Right cardiac atrium (tissue), 5 donors: ENCODE measurements around the gene PC. TPM values are rescaled to one million over a fixed set of nuclear protein-coding genes. Genes with fewer than 3 reads are reported as not detected.
A peak's percentile ranks its signal among the peaks of the same experiment; 100 is the strongest.

ENCODE experiments used
- ATAC-seq, 2 donors: fragments of 200-7000 bp; cut with Tn5 transposase; one replicate each; pipeline versions ENCODE4 v1.8.0 to v1.9.1; 2020; ENCODE audit warnings: moderate library complexity in 2 of 2, mild to moderate bottlenecking in 1 of 2
- DNase-seq, 3 donors: peaks; one replicate each; pipeline ENCODE4 v3.0.0-alpha.2; 2020
- H3K27ac ChIP-seq: one replicate; pipeline ENCODE4 v1.5.1; 2013; ENCODE audit warnings: mild to moderate bottlenecking, low read length, control low read depth, moderate library complexity
- H3K27me3 ChIP-seq: one replicate; pipeline ENCODE4 v1.6.1; 2013; ENCODE audit not compliant: control insufficient read depth, insufficient read depth
- H3K4me1 ChIP-seq: one replicate; pipeline ENCODE4 v1.6.1; 2013; ENCODE audit warnings: low read length; ENCODE audit not compliant: control insufficient read depth, insufficient read depth
- H3K4me3 ChIP-seq: one replicate; pipeline ENCODE4 v1.5.1; 2013; ENCODE audit warnings: low read length, control low read depth
- H3K9me3 ChIP-seq: one replicate; pipeline ENCODE4 v1.6.1; 2013; ENCODE audit warnings: low read length; ENCODE audit not compliant: control insufficient read depth
- WGBS: extraction: QIAGEN DNeasy Blood & Tissue Kit; methylation state at CpG from one replicate; pipeline ENCODE4 v1.1.7; 2013; 5-methylcytosine and 5-hydroxymethylcytosine counted together
- intact Hi-C, 4 donors: fragments of 100-400 bp; cut with DNase I; formaldehyde crosslinking; loops; one replicate each; pipeline versions ENCODE4 v1.11.0 to v1.14.0; 2022 to 2023
- polyA plus RNA-seq: library from polyadenylated mRNA; stranded (reverse); fragments of 200-250 nt; gene quantifications from one replicate; pipeline ENCODE4 v1.2.3, GENCODE V29; 2013
- total RNA-seq, 4 donors: library from RNA; stranded (reverse); fragmentation: NEBNext Ultra II Directional; extraction: Animal tissue kit (Norgen Biotek cat#: 25700); gene quantifications; one replicate each; pipeline ENCODE4 v1.2.1, GENCODE V29; 2021
- donor health status: healthy with polysubstance abuse.
- donor health status: DM: no; HTN: yes; CAD: no.
- donor health status: DM: no; HTN: no; CAD: no.
- donor health status: DM: no; HTN: yes; CAD: no; lungs with severe emphysema.
- donor health status: DM: yes; HTN: yes; CAD: no.

Gene PC
- total and polyA plus RNA-seq, 5 donors: 7.2 to 22.6 (median 9.6) TPM

DNA sequence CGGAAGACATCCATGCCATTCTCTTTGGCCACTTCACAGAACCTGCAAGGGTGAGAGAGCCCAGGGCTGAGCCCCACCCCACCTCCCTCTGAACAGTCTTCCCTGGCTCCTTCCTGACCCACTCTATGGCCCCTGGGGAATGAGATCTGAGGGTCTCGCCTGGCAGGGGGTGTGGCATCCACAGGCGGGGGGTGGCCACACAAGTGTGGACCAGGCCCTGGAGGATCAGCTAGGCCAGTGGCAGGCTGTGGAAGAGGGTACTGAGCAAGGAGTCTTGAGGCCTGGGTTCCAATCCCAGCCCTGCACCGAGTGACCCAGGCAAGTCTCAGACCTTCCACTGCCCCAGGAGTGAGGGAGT is 107.0 kb downstream of the PC start:
- Histone ChIP-seq H3K27me3 (no peaks in the 10 kb centered on the region), H3K4me3 (no peak overlapping the region), H3K4me1 (peaks cover 3% of the 10 kb centered on the region), H3K27ac (no peak overlapping the region), H3K9me3 (no peaks in the 10 kb centered on the region)
- ATAC-seq (no peak), DNase-seq (peak in 1 of 3 donors; percentile 25)
- intact Hi-C loops: no loop called here
- WGBS: 79% methylated on average over 4 of the region's 4 CpGs

DNA sequence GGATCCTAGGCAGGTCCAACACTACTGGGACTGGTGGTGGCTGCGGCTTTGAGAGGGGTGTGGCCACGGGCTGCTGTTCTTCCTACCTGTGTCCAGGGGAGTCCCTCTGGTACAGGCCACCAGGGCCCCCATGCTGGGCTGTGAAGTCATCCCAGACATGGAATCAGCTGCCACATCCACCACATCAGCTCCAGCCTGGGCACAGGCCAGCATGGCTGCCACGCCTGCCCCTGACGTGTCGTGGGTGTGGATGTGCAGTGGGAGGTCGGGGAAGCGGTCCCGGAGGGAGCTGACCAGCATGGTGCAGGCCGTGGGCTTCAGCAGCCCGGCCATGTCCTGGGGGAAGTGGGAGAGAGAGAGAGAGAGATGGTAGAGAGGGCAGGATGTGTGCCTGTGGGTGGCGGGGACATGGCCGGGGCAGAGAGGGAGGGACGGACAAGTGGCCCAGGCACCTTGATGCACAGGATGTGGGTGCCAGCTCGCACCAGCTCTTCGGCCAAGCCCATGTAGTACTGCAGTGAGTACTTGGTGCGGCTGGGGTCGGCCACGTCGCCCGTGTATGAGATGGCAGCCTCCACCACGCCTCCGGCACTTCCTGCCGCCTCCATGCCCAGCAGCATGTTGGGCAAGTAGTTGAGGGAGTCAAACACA is 107.5 kb downstream of the PC start:
- intact Hi-C loops: no loop called here
- peak in 2 of 3 donors; percentile 47 to 63 for DNase-seq
- WGBS: 93% methylated on average over 23 of the region's 23 CpGs
- H3K4me1 ChIP-seq: peaks cover 2% of the 10 kb centered on the region
- no peak overlapping the region for H3K4me3 ChIP-seq
- no peaks in the 10 kb centered on the region for H3K9me3 ChIP-seq
- ATAC-seq: no peak
- H3K27me3 ChIP-seq: no peaks in the 10 kb centered on the region
- no peak overlapping the region for H3K27ac ChIP-seq

DNA sequence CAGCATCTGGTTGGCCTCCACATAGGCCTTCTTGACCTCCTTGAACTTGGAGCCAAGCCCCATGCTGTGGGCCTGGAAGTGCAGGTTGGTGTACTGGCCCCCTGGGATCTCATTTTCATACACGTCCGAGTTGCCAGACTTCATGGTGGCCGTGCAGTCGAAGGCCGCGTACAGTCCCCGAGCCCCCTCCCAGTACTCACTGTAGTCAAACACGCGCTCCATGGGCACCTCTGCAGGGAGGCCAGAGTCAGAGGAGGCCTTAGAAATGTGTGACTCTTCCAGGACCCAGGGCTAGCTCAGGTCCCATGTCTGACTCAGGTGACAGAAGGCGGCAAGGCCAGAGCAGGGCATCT is 108.0 kb downstream of the PC start:
- no peaks in the 10 kb centered on the region for H3K4me1 ChIP-seq
- no peak overlapping the region for H3K4me3 ChIP-seq
- H3K27me3 ChIP-seq: no peaks in the 10 kb centered on the region
- no peak for ATAC-seq
- intact Hi-C loops: no loop called here
- WGBS: 85% methylated on average over 10 of the region's 10 CpGs
- H3K27ac ChIP-seq: no peak overlapping the region
- H3K9me3 ChIP-seq: no peaks in the 10 kb centered on the region
- peak in 1 of 3 donors; percentile 37 for DNase-seq

DNA sequence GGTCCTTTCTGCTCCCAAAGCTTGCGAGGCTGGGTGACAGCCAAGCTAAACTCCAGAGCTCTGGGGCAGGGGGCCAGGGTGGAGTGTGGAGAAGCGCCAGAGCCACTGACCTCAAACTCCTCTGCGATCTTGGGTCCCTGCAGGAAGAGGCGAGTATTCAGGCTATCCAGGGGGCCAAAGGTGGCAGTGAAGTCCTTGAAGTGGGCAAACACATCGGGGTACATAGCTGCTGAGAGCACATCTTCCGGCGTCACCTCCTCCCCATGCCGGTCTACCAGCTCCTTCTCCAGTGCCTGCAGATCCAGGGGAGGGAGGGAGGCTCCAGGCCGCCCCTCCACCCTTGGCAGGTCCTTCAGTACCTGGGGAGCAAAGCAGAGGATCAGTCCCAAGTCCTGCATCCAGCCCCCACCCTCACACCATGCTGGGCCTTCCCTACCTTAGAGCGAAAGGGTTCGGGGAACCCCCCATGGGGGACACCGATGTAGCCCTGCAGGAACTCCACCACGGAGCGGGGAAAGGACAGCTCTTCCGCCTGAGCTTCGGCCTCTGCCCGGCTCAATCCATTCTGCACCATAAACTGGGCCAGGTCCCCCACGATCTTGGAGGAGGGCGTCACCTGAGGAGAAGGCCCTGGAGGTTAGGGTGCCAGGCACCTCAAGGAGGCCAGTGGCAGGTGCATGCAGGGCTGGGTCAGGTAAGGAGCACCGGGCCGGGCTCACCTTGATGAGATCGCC is 108.5 kb downstream of the PC start:
- Histone ChIP-seq H3K27ac (no peak overlapping the region), H3K9me3 (no peaks in the 10 kb centered on the region), H3K27me3 (no peaks in the 10 kb centered on the region), H3K4me3 (no peak overlapping the region), H3K4me1 (no peaks in the 10 kb centered on the region)
- WGBS: 90% methylated on average over 22 of the region's 22 CpGs
- peak in 1 of 3 donors; percentile 42 for DNase-seq
- intact Hi-C loops: no loop called here
- no peak for ATAC-seq

DNA sequence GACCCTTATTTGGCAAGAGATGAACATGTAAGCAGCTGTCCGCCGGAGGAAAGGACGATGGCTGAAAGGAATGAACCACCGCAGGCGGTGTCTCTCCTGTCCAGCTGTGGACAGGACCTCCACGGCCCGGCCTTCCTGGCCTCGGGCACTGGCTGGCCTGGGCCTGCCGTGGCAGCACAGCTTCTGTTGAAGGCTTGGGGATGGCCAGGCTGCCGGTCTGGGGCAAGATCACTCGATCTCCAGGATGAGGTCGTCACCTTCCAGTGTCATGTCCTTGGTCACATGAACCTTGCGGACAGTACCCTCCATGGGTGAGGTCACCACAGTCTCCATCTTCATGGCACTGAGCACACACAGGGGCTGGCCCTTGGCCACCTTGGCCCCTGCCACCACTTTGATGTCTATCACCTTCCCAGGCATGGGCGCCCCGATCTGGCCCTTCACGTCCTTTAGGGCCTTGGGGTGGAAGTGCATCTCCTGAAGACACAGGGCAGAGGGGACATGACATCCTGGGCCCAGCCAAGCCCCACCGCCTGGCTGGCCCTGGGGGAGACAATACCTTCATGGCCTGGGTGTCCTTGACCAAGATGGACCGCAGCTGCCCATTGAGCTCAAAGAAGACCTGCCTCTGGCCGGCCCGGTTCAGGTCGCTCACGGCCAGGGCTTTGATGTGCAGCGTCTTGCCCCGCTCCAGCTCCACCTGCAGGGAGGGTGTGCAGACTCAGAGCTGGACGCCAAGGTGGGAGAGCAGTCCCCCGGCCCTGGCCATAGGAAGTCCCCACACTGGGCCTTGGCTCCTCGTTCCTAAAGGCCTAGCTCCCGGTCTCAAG is 109.3 kb downstream of the PC start:
- Histone ChIP-seq H3K9me3 (no peaks in the 10 kb centered on the region), H3K27me3 (no peaks in the 10 kb centered on the region), H3K27ac (no peak overlapping the region), H3K4me3 (no peak overlapping the region), H3K4me1 (peaks cover 3% of the 10 kb centered on the region)
- intact Hi-C loops: no loop called here
- WGBS: 84% methylated on average over 28 of the region's 28 CpGs
- peak in 2 of 3 donors; percentile 34 to 58 for DNase-seq
- no peak for ATAC-seq

DNA sequence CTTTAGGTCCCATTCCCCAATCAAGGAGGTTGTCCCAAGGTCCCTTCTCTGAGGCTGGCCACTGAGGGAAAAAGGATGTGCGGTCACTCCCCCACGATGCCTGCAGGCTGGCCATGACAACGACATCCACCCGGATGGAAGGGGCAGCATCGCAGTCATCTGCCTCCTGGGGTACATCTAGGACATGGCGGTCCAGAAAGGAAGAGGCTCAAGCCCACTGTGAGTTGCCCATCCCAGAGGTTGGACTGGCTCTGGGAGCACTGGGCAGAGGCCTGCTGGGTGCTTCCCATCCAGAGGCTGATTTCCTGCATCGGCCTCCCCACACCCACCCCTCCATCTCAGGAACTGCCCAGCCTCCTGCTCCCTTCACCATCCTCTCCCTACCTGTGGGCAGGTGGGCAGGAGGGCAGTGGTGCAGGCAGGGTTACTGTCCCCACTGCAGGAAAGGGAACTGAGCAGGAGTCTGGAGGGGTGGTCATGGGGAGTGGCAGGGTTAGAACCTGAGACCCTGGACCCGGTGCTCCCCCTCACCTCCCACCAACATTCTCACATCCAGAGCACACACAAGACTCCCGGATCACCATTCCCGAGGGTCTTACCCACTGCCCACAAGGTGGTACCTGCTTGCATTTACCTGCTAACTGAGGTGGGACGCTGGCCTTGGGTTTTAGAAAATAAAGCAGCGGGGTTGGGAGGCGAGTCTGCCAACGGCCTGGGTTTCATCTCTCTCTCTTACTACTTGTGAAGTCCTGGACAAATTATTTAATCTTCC is 110.5 kb downstream of the PC start:
- Histone ChIP-seq H3K27ac (no peak overlapping the region), H3K27me3 (no peaks in the 10 kb centered on the region), H3K4me3 (no peak overlapping the region), H3K9me3 (no peaks in the 10 kb centered on the region), H3K4me1 (peaks cover 3% of the 10 kb centered on the region)
- ATAC-seq: no peak
- peak in 1 of 3 donors; percentile 30 for DNase-seq
- intact Hi-C loops: no loop called here
- WGBS: 82% methylated on average over 14 of the region's 14 CpGs

DNA sequence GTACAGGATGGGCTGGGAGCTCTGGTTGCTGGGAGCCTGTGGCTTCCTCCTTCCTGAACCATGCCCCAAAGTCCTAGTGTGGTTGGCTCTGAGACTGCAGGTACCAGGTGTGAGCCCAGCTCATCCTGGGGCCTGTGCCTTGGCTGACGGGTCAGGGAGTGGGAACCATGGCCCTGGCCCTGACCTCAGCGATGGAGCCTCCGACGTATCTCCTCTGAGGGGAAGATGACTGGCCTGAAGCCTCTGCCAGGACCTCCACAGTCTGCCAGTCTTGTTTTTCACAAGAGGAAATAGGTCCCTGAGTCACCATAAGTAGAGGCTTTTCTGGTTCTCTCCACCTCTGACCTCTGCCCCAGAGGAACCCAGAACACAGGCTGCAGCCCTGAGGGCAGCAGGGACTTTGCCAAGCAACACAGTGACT is 111.5 kb downstream of the PC start:
- peaks cover 5% of the 10 kb centered on the region for H3K4me1 ChIP-seq
- DNase-seq (peak in 2 of 3 donors; percentile 17 to 49), ATAC-seq (no peak)
- intact Hi-C loops: no loop called here
- WGBS: 83% methylated on average over 4 of the region's 4 CpGs
- no peaks in the 10 kb centered on the region for H3K9me3 ChIP-seq
- no peak overlapping the region for H3K4me3 ChIP-seq
- H3K27ac ChIP-seq: no peak overlapping the region
- no peaks in the 10 kb centered on the region for H3K27me3 ChIP-seq

DNA sequence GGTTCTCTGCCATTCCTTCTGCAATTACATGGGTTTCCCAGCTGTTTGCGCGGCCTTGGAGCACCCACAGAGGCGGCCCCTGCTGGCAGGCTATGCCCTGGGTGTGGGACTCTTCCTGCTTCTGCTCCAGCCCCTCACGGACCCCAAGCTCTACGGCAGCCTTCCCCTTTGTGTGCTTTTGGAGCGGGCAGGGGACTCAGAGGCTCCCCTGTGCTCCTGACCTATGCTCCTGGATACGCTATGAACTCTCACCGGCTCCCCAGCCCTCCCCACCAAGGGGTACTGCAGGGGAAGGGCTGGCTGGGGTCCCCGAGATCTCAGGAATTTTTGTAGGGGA is 112.3 kb downstream of the PC start:
- intact Hi-C loops: no loop called here
- no peaks in the 10 kb centered on the region for H3K9me3 ChIP-seq
- no peak for ATAC-seq
- DNase-seq: peak in 1 of 3 donors; percentile 45
- peaks cover 5% of the 10 kb centered on the region for H3K4me1 ChIP-seq
- WGBS: 87% methylated on average over 9 of the region's 9 CpGs
- no peaks in the 10 kb centered on the region for H3K27me3 ChIP-seq
- H3K27ac ChIP-seq: no peak overlapping the region
- H3K4me3 ChIP-seq: no peak overlapping the region

DNA sequence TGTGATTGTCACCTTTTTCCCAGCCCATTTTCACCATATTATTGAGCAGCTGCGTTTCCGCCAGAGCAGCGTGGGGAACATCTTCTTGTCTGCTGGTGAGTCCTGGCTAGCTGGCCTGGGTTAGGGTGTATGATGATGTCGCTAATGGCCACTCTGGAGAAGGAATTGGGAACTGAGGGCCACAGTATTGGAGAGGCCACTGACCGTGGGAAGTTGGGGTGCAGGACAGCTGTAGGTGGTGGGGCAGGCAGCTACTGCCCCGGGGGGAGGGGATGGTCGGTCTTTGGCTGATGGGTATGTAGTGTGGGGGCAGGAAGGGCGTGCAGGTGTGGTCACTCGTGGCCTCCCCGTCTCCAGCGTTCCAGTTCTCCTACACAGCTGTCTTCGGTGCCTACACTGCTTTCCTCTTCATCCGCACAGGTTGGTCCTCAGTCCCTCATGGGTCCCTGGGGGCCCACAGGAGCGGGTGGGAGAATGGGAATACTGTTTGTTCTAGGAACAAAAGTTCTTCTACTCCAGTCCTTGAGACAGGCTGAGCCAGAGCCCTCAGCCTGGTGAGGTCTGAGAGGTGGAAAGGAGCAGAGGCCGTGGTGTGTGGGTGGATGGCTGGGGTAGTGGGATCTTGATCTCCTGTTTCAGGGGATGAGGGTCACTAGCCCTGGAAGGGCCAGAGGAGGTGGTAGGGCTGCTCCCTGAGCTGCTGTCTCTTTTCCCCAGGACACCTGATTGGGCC is 112.9 kb downstream of the PC start:
- peak in 1 of 3 donors; percentile 41 for DNase-seq
- no peaks in the 10 kb centered on the region for H3K27me3 ChIP-seq
- H3K27ac ChIP-seq: no peak overlapping the region
- H3K9me3 ChIP-seq: no peaks in the 10 kb centered on the region
- intact Hi-C loops: no loop called here
- 88% methylated on average over 15 of the region's 15 CpGs for WGBS
- H3K4me1 ChIP-seq: peaks cover 5% of the 10 kb centered on the region
- ATAC-seq: no peak
- no peak overlapping the region for H3K4me3 ChIP-seq

DNA sequence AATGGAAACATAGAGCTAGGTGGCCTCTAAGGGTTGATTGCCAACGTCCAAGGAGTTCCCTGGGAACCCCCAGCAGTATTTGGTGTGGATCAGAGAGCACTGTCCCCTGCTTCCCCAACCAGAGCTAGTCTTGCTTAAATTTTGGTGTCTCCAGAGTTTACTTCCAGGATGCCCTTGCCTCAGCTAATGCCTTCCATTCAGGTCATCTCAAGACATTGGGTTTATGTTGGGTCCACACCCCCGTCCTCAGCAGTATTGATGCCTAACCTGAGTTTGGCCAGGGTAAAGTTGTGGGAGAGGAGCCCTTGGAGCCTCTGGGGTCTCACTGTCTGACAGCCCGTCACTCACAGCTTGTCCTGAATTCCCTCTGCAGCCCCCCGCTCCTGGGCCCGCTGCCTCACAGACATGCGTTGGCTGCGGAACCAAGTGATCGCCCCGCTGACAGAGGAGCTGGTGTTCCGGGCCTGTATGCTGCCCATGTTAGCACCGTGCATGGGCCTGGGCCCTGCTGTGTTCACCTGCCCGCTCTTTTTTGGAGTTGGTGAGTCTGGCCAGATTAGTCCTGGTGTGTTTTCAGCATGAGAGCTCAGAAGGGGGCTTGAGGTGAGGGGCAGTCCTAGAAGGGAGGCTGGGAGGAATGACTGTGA is 113.6 kb downstream of the PC start:
- no peak overlapping the region for H3K27ac ChIP-seq
- peak in 1 of 3 donors; percentile 34 for DNase-seq
- 88% methylated on average over 12 of the region's 12 CpGs for WGBS
- H3K9me3 ChIP-seq: no peaks in the 10 kb centered on the region
- intact Hi-C loops: no loop called here
- no peak overlapping the region for H3K4me3 ChIP-seq
- H3K4me1 ChIP-seq: peaks cover 5% of the 10 kb centered on the region
- ATAC-seq: no peak
- no peaks in the 10 kb centered on the region for H3K27me3 ChIP-seq
